NCI-H146 treated with DMSO at 0.1 percent for 48 hours (cell line): ENCODE results near the gene COL23A1.

Experiments
- DNase-seq: peaks from one replicate; lab custom pipeline; 2025; ENCODE audit not compliant: unreplicated experiment; lab: John Stamatoyannopoulos, UW

Gene COL23A1

DNA sequence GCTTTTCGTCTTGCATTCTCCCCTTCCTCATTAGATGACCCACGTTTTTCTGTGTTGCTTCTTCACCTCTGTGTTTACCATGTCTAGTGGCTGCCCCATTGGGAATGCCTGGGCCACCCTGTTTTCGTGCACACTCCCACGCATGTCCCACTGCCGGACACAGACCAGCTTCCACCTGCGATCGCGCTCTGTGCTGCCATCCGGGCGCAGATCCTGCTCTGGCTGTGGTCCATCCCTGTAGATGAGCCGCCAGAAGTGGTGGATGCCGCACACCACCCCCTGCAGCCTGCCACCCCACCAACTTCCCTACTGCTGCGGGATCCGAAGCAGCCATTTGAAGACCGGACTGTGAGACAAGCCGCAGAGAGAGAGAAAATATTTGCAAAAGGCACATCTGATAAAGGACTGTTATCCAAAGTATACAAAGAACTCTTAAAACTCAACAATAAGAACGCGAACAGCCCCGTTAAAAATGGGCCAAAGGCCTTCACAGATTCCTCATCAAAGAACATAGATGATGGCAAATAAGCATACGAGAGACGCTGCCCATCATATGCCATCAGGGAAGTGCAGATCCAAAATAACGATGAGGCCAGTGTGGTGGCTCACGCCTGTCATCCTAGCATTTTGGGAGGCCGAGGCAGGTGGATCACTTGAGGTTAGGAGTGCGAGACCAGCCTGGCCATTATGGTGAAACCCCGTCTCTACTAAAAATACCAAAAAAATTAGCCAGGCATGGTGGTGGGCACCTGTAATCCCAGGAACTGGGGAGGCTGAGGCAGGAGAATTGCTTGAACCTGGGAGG is 163.7 kb downstream of the COL23A1 start:
- no peak for DNase-seq

DNA sequence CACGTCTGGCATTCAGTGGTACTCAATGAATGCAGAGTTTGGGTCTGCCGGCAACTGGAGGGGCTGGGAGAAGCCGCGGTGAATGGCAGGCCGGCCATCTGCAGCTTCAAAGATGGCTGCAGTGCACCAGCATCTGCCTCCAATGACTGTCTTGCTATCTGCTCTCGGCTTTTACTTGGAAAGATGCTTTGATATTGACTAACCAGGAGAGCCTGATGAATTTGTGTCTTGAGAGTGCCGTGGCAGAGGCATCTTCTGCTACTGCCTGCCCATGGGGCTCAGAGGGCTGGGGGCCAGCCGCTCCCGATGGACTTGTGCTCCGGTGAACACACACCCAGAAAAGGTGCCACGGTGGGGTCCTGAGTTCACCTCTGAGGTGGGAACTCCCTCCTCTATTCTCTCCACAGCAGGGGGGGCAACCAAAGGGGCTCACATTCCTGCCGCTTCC is 164.5 kb downstream of the COL23A1 start:
- no peak for DNase-seq

DNA sequence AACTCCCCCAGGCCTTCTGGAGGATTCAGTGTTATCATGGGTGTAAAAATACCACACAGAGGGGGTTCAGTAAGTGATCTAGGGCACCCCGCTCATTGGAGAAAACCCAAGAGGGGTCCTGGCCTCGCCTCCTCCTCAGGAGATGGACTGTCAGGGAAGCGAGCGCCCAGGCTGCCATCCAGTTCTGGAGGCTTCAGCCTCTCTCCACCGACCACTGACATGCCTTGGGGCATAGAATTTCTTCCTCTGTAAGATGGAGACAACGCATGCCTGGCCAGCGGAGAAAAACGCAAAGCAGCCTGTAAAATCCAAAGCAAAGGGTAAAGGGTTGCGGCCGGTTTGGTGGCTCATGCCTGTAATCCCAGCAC is 165.4 kb downstream of the COL23A1 start:
- no peak for DNase-seq

DNA sequence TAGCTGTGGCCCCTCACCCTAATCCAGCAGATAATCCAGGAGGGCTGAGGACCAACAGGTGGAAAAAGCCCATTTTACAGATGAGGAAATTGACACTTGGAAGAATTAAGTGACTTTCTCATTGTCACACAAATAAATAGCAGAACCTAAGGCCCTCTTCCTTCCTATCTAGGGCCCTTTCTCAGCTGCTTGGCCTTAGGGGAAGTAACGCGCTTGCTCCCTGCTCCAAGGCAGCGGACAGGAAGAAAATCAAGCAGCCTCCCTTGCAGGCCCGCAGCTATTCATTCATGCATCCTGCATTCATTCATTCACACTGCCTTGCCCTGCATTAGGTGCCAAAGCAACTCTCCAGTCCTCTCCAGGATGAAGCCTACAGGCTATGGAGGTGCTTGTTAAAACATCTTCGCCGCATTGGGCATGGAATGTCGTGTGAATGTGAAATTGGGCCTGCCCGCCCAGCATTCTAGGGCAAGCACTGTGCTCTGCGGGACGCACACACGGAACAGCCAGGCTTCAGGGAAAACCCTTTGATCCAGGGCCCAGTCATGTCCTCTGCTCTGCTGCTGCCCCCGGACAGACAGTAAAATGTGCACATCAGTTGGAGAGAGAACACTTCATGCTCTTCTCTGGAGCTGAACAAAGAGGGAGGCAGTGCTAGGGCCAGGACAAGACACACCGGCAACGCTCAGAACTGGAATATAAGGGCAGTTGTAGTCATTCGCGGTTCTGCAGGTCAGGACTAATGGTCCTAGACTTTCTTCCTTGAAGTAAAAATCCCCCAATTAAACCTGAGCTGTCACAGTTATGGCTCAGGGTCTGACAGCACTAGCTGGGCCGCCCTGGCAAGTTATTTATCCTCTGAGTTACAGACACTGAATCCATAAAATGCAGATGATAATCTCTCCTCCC is 166.0 kb downstream of the COL23A1 start:
- DNase-seq = no peak

DNA sequence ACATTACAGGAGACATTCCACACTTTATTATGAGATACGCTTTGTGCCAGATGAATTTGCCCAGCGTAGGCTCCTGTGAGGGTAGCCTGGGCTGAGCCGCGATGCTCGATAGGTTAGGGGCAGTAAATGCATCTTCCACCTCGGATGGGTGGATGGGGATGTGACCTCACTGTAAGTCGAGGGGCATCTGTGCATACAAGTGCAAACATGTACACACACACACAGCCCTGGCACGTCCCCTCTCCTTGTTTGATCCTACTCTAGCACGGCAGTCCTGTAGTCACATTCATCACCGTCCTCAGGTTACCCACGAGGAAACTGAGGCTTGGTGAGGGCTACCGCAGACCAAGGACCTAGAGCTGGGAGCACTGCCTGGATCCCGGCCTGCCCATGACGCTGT is 166.8 kb downstream of the COL23A1 start:
- DNase-seq = no peak

DNA sequence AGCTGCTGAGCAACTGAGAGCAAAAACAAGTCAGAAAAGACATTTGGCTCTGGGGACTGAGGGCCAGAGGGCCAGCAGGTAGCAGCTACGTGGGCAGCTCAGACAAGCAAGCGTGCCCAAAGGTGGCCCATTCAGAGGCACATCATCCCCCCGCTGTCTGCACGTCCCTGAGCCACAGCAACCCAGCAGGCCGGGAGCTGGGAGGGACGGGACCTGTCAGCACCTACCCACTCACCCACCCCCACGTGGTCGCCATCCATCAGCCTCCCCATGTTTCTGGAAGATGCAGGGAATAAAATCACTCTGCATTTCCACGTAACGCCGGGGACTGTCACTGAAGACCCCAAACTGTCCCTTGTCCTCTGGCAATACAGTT is 167.8 kb downstream of the COL23A1 start:
- DNase-seq = no peak

DNA sequence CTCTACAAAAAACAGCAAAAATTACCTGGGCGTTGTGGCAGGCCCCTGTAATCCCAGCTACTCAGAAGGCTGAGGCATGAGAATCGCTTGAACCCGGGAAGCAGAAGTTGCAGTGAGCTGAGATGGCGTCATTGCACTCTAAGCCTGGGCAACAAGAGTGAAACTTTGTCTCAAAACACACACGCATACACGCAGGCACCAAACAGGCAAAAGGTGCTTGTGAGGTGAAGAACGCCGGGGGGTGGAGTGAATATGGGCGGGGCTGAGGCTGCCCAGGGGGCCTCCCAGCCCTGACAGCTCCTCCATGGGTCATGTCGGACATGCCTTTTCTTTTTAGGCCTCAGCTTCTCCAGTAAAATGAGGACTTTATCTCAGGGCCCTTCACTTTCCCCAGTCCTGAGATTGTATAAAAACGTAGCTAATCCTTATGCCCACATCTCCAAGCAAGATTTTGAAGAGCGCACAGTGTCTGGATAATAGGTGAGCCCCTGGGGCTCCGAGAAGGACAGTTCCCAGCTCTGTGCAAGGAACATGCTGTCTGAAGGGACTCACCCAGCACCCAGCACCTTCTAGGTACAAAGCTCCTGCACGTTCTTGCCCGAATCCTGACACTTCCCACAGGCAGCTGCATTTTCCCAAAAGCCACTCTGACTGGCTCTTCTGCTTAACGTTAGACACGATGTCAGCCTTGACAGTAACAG is 168.3 kb downstream of the COL23A1 start:
- no peak for DNase-seq

DNA sequence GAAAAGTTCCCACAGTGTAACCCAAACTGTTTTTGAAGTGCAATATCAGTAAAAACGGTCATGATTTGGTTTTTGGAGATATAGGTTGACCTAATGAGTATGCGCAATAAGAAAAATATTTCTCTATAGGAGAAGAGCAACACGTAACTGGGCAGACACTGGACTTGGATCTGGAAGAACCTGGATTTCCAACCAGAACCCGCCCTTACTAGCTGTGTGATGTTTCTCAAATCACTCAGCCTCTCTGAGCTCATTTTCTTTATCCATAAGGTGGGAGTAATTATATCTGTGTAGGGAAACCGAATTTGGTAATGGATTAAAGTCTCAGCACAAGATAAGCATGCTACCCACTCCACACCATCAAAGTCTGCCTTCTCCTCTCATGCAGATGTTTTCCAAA is 169.1 kb downstream of the COL23A1 start:
- no peak for DNase-seq

DNA sequence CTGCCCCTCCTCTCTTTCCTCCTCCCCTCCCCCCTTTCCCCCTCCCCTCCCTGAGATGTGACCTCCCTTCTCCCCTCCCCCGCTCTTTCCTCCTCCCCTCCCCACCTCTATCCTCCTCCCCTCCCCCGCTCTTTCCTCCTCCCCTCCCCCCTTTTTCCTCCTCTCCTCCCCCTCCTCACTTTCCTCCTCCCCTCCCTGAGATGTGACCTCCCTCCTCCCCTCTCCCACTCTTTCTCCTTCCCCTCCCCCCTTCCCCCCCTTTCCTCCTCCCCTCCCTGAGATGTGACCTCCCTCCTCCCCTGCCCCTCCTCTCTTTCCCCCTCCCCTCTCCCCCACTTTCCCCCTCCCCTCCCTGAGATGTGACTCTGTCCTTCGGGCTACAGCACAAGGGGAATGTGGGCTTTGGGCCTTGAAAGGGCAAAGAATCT is 169.8 kb downstream of the COL23A1 start:
- no peak for DNase-seq

DNA sequence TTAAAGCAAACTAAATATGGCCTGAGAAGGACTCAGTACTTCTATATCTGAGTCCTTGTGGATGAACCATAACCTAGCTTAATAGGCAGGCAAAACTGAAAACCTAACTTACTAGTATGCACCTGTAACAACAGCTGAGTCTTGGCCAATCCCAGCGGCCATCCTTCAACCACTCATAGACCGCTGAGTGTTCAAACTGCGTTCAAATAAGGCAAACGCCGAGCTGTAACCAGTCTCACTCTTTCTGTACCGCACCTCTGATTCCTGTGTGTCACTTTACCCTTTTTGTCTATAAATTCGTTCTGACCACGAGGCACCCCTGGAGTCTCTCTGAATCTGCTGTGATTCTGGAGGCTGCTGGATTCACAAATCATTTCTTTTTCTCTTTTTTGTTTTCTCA is 170.5 kb downstream of the COL23A1 start:
- no peak for DNase-seq

DNA sequence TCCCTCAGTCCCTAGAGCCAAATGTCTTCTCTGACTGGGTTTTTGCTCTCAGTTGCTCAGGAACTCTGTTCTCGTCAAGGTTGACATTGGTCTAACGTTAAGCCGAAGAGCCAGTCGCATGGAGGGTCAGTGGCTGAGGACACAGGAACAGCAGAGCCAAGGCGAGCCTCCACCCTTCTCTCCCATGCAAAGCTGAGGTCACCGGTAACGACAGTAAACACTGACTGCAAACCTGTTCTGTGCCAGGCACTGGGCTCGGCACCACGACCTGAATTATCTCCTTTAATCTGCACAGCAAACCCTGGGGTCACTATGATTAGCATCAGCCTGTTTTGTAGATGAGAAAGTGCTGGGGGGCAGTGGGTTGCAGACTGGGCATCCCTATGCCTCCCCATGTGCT is 171.0 kb downstream of the COL23A1 start:
- DNase-seq = no peak

DNA sequence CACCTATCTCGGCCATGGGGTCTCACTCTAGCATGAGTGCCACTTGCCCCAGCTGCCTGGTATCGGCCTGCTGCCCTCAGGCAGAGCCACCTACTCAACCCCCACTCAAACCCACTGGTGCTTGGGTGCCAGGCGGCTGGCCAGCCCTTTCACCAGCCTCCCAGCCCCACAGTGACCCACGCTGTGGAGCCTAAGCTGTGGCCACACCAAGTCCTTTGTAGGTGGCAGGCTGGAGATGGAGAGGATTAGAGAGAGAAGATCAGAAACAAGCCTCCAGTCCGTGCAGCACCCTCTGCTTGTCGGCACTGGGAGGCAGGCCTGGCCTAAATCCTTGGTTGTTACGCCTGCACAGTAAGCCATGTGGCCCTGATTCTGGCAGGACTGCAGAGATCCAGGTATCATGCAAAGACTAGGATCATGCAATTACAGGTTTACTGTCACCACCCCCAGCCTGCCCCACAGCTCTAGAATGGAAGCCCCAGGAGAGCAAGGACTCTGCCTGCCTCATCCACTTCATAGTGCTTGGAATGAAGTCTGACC is 171.7 kb downstream of the COL23A1 start:
- DNase-seq = no peak

DNA sequence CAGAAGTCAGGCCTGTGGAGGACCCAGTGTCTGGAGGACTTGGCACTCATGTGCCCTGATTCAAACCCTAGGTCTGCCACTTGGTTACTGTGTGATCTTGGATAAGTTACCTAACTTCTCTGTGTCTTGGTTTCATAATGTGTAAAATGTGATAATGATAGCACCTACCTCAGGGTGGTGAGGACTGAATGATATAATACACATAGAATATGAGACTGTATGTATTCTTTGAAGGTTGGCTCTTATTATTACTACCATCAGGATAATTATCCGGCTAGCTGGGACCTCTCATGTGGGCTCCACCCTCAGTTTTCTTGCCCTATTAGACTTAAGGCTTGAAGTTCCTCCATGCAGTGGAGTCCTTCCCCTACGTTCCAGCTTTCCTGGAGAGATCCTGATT is 172.2 kb downstream of the COL23A1 start:
- DNase-seq = no peak

DNA sequence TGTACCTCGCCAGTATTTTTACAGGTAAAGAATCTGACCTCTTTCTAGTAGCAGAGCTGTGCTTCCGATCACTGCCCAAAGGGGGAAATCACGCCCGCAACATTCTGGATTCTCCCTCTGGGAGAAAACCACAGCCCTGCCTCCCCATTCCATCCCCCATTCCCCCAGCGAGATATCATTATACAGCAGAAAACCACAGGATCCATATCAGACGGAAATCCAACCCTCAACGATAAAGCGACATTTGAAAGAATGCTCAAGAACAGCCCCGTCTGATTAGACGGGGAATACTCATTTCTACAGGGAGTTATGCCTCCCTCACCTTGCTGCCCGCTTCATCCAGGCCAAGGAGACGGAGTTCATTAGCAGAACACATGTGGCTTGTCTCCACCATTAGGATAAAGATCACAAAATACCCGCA is 172.8 kb downstream of the COL23A1 start:
- DNase-seq = no peak

DNA sequence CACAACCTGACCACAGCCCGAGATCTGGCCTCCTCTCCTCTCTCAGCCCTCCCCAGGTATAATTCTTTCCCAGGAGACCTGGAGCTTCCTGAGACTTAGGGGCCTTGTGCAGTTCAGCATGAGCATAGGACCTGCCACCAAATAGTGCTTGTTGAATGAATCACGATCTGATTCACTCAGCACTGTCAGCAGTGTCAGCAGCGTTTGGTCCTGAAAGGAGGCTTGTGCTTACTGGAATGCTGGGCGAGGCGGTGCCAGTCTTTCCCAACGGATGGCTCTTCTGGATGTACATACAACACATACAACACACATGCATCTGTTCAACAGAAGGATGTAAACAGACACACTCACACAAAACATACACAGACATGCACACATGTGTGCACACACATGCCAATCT is 173.3 kb downstream of the COL23A1 start:
- DNase-seq = no peak

DNA sequence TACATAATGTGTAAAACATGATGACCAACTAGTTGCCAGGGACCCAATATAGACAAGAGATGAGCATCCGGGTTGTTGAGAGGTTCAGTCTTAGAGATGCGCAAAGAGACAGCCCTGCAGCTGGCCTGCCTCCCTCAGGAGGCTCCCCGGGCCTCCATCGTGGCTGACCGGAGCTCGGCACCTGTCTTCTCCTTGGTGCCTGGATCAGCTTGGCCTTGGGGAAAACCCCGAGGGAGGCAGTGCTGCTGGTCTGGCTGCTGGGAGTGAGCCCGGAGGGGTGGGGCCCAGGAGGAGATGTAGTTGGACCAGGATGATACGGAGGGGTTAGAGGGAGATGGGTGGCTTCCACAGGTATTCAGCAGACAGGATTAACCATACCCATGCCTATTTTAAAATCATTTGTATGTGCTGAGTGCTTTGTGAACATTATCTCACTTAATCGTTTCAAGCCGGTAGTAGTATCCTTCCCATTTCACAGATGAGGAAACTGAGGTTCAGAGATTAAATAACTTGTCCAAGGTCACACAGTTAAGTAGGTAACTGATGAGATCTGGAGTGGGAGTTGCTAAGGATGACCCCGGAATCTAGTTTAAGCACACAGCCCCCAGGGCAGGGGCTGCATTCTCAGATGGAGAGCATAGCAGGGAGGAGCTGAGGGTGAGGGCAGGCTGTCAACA is 173.8 kb downstream of the COL23A1 start:
- no peak for DNase-seq

DNA sequence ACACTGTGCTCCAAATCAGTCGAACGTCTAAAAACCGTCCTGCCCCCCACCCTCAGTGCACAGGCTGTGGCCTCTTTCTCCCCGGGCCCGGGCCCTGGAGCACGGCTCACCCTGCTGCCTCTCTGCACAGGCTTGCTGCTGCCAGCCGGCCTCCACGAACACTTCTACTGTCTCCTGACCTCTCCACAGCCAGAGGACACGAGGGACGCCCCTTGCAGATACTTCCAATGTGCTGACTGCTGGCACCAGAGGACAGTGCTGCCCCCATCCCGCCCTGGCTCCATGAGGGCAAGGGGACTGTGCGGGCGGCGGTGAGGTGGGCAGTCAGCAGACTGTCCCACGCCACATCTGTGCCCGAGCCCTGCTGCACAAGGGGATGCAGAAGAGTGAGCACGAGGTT is 174.8 kb downstream of the COL23A1 start:
- no peak for DNase-seq

DNA sequence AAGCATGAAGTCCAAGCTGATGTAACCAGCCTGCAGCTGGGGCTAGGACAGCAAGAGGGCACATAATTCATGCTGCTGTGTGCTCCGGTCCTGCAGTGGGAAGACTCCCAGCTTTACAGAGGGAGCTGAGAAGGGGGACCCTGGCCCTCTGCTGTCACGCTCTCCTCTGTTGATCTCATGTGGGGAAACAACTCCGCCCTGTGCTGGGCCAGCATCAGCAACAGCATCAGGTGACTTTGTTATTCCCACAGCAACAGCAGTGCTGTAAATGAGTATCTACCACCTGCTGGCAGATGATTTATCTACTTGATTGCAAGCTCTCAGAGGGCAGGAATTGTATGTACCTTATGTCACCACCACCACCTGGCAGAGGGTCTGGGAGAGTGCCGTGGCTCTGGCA is 176.2 kb downstream of the COL23A1 start:
- DNase-seq = no peak

DNA sequence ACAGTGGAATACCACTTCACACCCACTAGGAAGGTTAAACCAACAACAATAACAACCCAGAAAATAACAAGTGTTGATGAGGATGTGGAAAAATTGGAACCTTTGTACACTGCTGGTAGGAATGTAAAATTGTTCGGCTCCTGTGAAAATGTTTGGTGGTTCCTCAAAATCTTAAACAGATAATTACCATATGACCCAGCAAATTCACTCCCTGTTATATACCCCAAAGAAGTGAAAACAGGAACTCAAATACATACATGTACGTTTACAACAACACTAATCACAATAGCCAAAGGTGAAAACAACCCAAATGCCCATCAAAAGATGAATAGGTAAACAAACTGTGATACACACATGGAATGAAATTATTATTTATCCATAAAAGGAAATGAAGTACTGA is 179.1 kb downstream of the COL23A1 start:
- no peak for DNase-seq

DNA sequence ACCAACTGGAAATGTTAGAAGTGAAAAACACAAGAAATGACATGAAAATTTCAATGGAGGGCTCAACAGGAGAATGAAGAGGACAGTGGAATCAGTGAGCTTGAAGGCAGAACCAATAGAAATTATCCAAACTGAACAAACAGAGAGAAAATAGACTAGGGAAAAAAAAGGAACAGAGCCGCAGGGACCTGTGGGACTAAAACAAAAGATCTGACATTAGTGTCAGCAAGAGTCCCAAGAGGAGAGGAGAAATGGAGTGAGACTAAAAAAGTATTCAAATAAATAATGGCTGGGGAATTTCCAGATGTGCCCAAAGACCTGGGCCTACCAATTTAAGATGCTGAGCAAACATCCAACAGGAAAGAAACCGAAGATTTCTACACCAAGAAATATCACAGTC is 182.5 kb downstream of the COL23A1 start:
- DNase-seq = no peak

DNA sequence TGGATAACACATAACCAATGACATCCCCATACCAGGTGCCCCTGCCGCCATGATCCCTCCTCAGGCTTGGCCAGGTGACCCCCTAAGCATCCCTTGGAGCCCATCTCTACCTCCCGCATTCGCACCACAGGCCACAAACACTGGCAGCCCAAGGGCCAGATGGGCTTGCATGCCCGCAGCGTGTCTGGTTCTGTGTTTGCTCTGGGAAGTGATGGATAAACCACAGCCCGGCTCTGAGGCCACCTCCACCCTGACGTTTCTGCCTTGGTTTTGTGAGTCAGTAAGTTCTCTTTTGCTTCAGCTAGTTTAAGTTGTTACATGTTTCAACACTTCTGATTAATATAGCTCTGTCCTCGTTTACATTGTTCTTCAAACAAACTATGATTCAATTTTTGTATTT is 185.2 kb downstream of the COL23A1 start:
- no peak for DNase-seq
